ENCODE measurements around the gene SLCO2A1.
A peak's percentile ranks its signal among the peaks of the same experiment; 100 is the strongest.

Gene SLCO2A1

DNA sequence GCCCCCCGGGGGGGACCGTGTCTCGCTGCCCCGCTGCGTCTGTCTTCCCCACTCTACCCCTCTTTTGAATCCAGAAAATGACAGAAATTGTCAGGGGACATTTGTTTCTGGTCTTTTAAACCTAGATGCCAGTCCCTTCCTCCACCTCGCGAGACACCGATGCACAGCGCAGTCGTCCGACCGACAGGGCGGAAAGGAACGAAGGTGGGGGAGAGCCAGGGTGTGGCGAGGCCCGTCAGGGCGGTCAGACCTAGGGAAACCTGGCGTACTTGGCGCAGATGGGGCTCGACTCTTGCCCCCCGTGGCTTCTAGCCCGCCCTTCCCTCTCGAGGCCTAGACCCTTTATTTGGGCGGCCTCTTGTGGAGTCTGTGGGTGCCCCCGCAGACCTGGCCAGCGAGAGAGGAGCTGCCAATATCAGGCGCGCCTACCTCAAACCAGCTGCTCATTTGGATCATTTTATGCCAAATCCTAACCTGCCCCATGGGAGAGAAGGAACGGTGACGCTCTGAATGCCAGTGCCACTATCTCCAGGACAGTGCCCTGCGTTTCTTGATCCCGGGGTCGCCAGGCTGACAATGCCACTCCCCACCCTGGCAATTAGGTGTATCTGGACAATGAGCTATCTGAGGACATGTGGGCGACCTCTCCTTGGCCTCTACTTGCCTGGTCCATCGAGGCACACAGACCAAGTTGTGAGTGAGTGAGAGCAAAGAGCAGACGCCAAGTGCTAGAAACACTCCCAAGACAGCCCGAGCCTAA, 133.5 kb downstream of the SLCO2A1 start:
- DNase-seq (ENCODE audit: low spot score) = no peak

DNA sequence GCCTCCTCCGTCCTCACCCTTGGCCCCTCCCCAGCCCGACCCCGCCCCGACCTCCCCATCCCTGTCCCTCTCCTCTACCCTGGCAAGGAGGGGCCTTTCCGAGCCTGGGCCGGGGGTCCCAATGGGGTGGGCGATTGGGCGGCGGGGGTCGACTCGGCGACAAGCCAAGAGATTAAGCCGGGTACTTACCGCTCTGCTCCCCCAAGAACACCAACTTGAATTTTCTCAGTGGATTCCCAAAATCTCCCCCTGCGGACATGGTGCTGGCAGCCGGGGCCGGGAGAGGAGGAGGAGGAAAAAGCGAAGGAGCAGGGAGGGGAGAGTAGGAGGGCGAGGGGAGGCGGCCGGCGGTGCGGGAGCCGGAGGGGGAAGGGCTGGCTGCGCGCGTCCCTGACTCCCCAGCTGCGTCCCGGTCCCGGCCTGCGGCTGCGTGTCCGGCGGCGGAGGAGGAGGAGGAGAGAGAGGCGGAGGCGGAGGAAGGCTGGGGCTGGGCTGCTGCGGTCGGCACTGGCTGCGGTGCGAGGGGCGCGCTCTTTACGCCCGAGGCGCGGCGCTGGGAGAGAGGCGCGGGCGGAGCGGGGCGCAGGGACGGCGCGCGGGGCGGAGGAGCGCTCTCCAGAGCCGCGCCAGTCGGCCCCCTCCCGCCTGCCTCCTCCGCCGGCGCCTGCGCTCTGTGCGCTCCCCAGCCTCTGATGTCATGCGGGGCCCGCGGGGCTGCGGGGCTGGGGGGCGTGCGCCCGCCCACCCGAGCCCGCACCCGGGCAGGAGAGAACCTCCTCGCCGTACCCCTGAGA, 134.3 kb downstream of the SLCO2A1 start, which contains the start of gene RAB6B:
Gene RAB6B, minus strand, starts transcription at position 675 of the 794 bp plus-strand sequence. Its CDS starts 416 bp downstream, at position 259.
- peak; percentile 81 for DNase-seq (ENCODE audit: low spot score)

DNA sequence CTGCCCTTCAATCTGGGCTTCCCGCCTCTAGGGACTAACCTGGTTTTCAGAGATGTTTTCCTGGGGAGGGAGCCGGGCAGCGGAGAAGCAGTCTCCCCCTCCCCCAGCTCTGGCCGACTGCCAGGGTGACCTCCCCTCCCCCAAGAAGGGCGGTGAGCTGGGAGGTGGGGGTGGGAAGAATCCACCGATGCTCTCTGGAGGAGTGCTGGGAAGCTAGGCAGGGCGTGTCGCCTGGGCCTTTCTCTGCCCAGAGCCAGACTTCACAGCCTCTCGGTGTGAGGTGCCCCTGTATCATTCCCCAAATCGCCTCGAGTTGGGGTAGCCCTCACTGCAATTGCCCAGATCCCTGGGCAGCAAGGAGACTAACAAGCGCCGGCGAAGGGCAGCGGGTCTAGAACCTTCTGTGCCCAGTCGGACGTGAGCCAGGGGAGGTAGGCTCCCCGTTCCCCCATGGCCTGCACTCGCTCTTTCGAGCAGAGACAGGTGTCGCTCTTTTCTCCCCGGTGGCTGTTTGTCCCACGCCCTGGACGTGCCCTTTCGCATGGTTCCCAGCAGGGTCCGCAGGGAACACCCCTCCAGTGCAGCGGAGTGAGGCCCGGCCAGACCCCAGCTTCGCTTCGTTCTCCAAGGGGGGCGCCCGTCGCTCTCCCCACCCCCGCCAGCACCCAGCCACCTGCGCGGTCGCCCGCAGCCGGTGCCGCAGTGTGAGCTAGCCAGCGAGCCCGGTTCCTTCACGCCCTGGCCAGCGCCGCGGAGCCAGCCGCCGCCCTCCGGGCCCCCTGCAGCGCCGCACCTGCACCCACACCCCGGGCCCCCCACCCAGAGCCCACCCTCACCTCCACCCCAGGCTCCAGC, 135.1 kb downstream of the SLCO2A1 start:
- no peak for DNase-seq (ENCODE audit: low spot score)

DNA sequence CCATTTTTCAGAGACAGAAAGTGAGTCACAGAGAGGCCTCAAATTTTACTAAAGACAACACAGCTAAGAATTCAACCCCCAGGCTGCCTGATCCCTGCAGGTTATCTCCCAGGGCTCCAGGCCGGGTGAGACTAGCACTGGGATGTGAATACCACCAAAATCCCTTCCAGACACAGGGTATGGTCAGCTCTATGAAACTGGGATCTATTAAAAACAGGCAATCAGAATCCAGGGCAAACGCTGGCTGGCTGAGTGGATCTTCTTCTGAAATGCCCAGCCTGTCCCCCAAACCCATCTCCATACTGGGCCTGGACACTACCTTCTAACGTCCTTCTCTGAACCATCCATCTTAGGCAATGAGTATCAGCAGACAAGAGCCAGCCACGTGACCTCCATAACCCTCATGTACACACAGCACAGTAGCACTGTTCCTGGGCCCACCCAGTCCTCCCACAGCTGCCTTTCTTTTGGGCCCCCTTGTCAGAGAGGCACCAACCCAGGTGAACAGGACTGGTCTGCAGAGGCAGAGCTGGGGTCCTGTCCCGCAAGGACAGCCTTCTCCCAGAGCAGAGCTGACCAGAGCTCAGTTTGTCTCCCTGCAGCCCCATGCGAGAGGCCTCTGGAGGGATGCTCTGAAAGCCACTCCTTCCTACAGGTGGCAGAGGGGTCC, 135.9 kb downstream of the SLCO2A1 start:
- no peak for DNase-seq (ENCODE audit: low spot score)

DNA sequence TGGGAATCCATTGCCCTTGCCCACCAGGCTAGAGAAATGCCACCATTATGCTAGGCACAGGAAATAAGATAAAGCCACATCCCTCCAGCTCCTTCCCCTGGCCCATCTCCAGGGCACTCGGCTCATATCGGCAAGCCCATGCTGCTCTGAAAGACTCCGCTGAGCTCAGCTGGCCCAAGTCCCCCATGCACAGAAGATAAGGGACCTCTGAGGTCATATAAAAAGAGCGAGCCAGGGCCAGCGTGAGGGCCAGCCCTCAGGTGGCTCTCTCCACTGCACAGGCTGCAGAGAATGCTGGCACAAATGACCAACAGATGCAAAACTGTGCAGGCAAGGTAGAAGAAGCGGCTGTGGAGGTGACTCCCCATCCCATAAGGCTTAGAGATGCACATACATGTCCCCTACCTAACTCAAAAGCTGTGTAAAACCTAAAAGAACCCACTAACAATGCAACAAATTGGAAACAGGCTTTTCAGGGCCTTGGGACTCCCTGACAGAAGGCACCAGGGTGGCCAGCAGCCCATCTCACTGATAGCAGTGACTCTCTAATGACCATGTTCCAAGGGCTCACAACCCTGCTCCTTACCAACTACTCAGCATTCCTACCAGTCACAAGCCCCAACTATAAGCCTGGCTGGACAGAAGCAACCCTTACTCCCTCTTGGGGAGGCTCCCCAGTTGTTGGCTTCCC, 137.0 kb downstream of the SLCO2A1 start:
- no peak for DNase-seq (ENCODE audit: low spot score)

DNA sequence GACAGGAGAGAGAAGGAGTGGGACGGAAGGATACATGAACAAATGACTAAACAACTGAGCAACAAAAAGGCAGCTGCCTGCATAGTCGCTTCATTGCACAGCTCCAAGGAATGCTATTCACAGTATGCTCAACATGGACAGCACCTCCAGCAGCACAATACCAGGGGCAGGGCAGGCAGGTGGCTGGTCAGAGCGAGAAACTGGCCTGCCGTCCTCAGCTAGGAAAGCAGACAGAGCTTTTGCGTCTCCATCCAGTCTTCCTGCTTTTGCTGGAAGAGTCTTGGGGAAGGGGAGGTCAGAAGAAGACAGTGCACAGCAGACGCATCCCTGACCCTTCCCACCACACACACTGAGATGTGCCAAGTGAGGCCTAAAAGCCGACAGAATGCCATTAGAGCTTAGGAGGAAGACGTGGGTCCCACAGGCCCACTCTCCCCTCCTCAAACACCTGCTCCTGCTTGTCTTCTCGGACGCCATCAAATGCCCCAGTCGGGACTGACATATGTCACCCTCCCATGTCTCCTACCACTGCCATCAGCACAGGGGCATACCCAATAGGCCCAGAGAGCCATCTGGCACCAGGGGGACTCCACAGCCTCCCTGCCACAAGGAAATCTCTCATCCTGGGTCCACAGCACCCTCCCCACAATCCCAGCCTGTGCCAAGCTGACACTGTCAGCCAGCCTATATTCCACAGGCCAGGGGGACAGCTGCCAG, 137.9 kb downstream of the SLCO2A1 start:
- DNase-seq (ENCODE audit: low spot score) = no peak

DNA sequence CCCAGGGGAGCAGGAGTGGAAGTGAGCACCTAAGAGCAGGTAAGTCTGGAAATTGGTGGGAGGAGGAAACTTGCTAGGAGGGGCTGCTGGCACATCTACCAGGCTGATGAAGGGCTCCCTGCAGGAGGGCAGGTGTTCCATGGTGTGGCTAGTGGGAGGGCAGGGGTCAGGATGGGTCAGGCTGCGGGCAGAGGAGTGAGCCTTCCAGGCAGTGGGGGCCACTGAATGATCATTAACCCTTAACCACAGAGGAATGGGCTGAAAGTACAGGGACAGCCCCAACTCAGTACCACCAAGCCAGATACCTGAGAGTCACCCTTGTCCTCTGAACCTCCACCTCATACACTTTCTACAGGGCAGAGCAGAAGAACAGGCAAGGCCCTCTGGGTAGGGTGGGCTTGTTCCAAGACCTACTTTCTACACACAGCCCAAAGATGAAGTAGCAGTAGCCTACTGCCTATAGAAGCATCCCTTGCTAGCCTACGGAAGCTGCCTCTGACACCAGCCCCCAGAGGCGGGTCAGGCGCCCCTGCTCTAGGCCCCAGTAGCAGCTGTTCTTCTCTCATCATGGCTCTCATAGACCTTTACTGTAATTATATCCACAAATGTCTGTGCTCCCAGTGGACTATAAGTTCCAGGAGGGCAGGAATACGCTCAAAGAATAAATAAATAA, 138.6 kb downstream of the SLCO2A1 start:
- no peak for DNase-seq (ENCODE audit: low spot score)

DNA sequence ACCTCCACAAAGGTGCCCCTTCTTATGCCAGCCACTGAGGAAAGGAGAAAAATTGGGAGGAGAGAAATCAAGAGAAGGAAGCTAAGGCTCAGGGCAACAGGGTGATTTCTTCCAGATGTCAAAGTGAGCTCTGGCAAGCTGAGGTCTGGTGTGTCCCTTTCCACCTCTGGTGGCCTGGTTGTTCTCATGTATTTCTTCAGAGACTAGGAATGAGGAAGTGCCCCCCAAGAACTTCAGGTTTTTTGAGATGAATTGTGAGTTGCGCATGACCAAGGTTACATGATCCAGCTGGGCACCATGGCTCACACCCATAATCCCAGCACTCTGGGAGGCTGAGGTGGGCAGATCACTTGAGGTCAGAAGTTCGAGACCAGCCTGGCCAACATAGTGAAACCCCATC, 139.7 kb downstream of the SLCO2A1 start:
- no peak for DNase-seq (ENCODE audit: low spot score)

DNA sequence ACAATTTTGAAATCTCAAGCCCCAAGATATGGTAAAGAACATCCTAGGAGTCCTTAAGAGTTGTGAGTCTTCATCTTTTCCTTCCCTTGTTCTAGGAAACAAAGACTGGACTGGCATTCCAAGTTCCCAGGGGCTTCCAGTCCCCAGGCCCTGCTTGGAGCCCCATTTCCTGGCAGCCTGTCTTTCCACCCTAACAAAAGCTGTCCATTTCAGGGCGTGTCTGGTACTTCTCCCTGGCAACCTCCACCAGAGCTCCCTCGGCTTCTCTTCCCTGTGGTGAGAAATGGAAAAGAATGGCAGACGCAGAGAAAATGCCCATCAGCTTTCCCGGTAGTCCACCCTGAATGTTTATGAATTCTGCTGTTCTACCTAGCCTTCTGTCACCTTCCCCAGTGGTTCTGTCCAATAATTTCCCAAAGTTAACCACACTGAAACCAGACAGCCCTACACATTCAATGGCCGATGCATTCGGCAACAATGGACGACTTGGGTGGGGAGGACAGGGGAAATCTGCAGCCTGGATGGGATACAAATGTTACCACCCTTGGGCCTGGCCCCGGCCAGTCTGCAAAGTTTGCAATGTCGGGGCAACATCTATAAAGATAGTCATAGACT, 140.9 kb downstream of the SLCO2A1 start:
- DNase-seq (ENCODE audit: low spot score) = no peak

DNA sequence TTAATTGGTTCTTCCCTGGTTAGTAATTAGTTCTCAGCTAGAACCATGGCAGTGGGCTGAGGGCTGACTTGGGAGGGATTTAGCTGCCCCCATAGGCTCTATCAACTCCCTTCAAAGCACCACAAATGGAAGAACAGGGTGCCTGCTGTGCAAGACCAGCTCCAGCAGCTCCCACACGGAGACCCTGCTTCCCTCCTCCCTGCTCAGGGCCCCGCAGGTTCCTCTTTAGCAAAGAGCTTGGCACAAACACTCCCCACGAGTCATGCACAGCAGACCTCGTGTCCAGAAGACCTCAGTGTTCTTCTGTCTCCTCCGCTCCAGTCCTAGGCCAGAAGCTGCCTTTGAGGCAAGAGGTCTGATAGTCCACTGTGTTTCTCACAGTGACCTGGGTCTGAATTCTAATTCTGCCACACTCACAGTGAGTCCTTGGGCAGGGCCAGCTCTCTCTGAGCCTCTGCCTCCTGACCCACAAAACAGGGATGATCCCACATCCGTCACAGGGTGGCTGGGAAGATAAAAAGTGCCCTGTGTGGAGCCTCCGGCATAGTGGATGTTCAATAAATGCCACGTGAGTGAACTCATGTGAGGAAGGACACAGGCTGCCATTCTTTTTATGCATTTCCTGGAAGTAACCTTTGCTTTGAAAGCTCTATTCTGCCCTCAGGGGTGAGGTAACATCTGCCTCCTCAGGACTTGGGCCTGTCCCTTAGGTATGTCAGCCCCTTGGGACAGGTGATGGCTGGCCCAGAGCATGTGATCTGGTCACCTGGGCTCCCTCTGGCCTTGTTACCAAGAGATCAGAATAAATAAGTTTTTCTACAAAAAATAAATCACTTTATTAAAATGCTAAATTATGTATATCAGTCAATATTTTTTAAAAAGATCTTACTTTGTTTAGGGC, 141.7 kb downstream of the SLCO2A1 start:
- DNase-seq (ENCODE audit: low spot score) = no peak

DNA sequence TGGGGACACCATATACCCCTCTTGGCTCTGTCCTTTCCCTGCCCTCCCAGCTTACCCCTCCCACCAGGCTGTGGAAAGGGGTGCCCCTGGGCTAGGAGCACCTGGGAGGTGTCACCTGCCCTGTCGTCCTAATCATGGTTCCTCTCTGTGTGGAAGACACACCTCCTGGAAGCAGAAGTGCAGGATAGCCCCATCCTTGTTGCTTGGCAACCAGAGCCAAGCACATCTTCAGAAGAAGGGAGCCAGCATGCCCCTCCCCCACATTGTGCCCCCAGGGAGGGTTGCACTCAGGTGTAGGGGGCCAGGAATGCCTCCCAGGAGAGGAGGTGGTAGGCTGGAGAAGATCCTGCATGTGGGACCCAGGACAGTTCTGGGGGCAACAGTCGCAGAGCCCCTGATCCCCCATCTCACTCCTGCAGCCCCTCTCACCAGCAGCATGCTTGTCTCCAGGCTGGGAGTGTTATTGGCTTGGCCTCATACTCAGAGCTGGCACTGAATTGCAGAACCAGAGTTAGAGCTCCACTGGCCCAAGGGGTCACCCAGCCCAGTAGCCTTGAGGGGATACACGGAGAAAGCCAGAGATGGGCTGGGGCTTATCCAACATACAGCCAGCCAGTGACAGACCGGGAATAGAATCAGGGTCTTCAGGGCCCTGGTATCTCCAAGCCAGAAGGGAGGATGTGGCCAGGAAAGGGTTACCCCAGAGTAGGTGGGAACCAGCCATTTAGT, 142.5 kb downstream of the SLCO2A1 start:
- no peak for DNase-seq (ENCODE audit: low spot score)

DNA sequence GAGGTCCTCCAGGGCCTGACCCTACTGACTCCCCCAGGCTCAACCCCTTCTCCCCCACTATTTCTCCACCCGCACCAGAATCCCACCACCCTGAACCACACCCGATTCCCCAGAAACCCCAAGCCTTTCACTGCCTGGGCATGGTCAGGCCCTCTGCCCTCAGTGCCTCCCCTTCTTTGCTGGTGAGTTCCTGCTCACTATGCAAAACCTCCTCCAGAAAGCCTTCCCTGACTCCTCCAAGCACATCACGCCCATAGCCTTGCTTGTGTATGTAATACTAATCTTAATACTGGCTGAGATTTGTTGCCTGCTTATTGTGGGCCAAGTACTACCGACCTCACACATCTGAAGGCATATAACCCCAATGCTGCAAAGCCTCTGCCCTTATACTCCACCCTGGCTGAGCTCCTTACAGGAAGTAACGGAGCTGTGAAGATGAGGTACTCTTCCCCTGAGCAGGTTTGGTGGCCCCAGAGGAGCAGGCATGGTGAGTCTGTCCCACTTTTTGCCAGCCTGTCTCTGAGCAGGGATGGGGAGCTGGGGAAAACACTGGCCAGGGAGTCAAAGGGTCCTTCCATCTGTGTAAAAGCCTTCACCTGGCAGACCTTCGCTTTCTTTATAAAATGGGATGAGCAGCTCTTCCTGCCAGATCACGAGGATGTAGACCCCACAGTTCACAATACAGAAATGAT, 143.5 kb downstream of the SLCO2A1 start:
- DNase-seq (ENCODE audit: low spot score) = no peak

DNA sequence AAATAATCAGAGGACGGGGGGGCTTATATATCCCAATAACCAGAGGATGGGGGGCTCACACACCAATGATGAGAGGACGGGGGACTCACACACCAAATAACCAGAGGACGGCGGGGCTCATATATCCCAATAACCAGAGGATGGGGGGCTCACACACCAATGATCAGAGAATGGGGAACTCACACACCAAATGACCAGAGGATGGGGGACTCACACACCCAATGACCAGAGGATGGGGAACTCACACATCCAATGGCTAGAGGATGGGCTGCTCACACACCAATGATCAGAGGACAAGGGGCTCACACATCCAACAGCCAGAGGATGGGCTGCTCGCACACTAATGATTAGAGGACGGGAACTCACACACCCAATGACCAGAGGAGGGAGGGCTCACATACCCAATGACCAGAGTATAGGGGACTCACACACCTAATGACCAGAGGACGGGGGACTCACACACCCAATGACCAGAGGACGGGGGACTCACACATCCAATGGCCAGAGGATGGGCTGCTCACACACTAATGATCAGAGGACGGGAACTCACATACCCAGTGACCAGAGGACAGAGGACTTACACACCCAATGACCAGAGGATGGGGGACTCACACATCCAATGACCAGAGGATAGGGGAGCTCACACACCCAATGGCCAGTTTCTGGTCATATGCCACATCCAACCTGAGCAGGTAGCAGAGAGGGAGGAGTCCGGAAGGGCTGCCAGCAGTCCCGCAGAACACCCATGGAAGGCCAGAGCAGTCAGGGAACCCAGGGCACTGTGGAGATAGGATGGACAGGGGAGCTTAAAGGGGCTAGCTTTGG, 144.6 kb downstream of the SLCO2A1 start:
- no peak for DNase-seq (ENCODE audit: low spot score)

DNA sequence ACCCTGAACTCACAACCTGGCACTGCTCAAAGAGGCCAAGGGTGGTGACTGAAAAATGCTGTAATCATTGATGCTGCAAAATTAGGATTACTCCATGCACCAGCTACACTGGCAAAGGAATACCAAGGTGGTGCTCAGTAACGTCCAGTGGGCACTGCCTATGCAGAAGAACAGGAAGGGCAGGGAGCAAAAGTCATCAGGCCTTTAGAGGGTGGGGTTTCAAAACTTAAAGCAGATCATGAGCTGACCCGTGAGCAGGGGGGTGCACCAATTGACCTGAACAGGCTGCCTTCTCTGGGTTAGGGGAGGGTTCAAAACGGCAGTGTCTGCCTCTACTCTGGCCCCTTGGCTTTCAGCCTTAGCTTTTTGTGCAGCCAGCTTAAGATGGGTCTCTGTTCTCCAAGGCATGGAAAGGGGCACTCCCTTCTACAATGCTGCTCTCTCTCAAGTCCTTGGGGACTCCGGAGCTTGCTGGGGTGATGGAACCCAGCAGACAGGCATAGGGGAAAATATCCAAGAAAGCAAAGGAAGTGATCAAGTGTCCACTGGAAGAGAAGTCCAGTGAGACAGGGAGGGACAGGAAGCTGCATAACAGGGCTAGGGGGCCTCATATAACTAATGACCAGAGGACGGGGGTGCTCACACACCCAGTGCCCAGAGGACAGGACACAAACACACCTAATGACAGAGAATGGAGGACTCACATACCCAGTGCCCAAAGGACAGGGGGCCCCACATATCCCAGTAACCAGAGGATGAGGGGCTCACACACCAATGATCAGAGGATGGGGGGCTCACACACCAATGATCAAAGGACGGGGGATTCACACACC, 145.5 kb downstream of the SLCO2A1 start:
- no peak for DNase-seq (ENCODE audit: low spot score)

DNA sequence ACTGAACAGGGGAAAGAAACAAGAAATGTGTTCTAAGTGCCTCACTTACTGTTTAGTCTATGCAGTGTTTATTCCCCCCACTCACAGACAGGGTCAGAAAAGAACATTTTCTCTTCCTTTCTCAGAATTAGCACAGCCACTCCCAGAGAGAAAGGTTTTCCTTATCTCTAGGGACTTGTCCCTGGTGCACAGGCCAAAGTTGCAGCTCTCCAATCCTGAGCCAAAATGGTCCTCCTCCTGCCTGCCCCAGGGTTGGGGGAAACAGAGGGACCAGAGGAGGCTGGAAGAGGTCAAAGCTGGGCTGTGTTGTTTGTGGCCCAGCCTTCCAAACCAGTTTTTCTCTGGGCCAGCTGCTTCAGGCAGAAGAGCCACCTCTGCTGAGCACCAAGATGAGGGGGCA, 146.1 kb downstream of the SLCO2A1 start:
- no peak for DNase-seq (ENCODE audit: low spot score)

Data from putamen (tissue), 1 donor.